WTC11 (cell line): ENCODE results near the gene PDZD11.

Experiments
- ELF4 ChIP-seq: sonication (generic); formaldehyde crosslinking; IDR thresholded peaks from 2 replicates; pipeline ENCODE4 v1.8.1; 2022; ENCODE audit warnings: low read depth, mild to moderate bottlenecking, moderate library complexity, missing genetic modification reagents
- FOXJ3 ChIP-seq: sonication (generic); formaldehyde crosslinking; IDR thresholded peaks from 2 replicates; pipeline ENCODE4 v1.9.0; 2021; ENCODE audit warnings: missing genetic modification reagents, mild to moderate bottlenecking, borderline replicate concordance
- NR3C1 ChIP-seq: sonication (generic); formaldehyde crosslinking; conservative IDR thresholded peaks from 2 replicates; pipeline ENCODE4 v1.8.1; 2023; ENCODE audit warnings: low read depth, mild to moderate bottlenecking, missing genetic modification reagents
- SMAD3 ChIP-seq: sonication (generic); formaldehyde crosslinking; IDR thresholded peaks from 2 replicates; pipeline ENCODE4 v1.8.0; 2022; ENCODE audit warnings: missing genetic modification reagents, mild to moderate bottlenecking, borderline replicate concordance
- ZNF317 ChIP-seq: sonication (generic); formaldehyde crosslinking; IDR thresholded peaks from 2 replicates; pipeline ENCODE4 v1.8.1; 2023; ENCODE audit warnings: low read depth, mild to moderate bottlenecking, moderate library complexity, missing genetic modification reagents, borderline replicate concordance
- ZNF416 ChIP-seq: fragments of 250-450 bp; sonication (Bioruptor Pico); IDR thresholded peaks from 2 replicates; pipeline ENCODE4 v1.9.0; 2021; ENCODE audit warnings: mild to moderate bottlenecking, inconsistent platforms
- ZNF423 ChIP-seq: fragments of 250-450 bp; sonication (Bioruptor Pico); IDR thresholded peaks from 2 replicates; pipeline ENCODE4 v2.1.2; 2022; ENCODE audit warnings: mild to moderate bottlenecking, moderate library complexity
- TF ChIP-seq, protein P1 (sequence below): sonication (generic); formaldehyde crosslinking; IDR thresholded peaks from 2 replicates; pipeline ENCODE4 v1.8.1; 2023; ENCODE audit warnings: mild to moderate bottlenecking, missing genetic modification reagents, borderline replicate concordance
- TF ChIP-seq, protein P2 (sequence below): fragments of 200-600 bp; IDR thresholded peaks from 2 replicates; pipeline ENCODE4 v1.8.0; 2022; ENCODE audit warnings: antibody characterized with exemption
- TF ChIP-seq, protein P3 (sequence below): sonication (generic); formaldehyde crosslinking; IDR thresholded peaks from 2 replicates; pipeline ENCODE4 v1.8.0; 2022; ENCODE audit warnings: mild to moderate bottlenecking, missing genetic modification reagents
- TF ChIP-seq, protein P4 (sequence below): sonication (generic); formaldehyde crosslinking; IDR thresholded peaks from 2 replicates; pipeline ENCODE4 v1.8.0; 2023; ENCODE audit warnings: missing genetic modification reagents

DNA sequence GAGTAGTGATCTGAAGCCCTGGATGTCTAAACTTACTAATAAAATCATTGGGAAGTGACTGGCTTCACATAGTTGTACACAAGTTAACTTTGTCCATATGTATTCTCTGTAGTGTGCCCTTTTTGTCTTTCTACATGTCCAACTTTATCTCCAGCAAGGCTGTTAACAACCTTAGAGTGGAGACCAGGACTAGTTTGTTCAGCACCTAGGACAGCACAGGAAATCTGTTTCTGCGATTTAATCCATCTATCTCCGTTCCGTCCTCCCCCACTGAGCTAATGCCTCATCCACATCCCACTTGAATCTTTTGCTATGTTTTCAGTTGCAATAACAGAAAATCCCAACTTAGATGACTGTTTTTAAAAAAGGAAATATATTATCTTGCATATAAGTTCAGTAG lies 24.9 kb downstream of the PDZD11 start:
- TF ChIP-seq, protein P1, sequence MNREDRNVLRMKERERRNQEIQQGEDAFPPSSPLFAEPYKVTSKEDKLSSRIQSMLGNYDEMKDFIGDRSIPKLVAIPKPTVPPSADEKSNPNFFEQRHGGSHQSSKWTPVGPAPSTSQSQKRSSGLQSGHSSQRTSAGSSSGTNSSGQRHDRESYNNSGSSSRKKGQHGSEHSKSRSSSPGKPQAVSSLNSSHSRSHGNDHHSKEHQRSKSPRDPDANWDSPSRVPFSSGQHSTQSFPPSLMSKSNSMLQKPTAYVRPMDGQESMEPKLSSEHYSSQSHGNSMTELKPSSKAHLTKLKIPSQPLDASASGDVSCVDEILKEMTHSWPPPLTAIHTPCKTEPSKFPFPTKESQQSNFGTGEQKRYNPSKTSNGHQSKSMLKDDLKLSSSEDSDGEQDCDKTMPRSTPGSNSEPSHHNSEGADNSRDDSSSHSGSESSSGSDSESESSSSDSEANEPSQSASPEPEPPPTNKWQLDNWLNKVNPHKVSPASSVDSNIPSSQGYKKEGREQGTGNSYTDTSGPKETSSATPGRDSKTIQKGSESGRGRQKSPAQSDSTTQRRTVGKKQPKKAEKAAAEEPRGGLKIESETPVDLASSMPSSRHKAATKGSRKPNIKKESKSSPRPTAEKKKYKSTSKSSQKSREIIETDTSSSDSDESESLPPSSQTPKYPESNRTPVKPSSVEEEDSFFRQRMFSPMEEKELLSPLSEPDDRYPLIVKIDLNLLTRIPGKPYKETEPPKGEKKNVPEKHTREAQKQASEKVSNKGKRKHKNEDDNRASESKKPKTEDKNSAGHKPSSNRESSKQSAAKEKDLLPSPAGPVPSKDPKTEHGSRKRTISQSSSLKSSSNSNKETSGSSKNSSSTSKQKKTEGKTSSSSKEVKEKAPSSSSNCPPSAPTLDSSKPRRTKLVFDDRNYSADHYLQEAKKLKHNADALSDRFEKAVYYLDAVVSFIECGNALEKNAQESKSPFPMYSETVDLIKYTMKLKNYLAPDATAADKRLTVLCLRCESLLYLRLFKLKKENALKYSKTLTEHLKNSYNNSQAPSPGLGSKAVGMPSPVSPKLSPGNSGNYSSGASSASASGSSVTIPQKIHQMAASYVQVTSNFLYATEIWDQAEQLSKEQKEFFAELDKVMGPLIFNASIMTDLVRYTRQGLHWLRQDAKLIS (CRISPR knock-in tag) = no peak
- TF ChIP-seq NR3C1 (CRISPR knock-in tag) = no peak
- TF ChIP-seq ZNF317 = no peak
- no peak for TF ChIP-seq SMAD3 (CRISPR knock-in tag)
- TF ChIP-seq FOXJ3 (CRISPR knock-in tag) = no peak
- TF ChIP-seq, protein P2, sequence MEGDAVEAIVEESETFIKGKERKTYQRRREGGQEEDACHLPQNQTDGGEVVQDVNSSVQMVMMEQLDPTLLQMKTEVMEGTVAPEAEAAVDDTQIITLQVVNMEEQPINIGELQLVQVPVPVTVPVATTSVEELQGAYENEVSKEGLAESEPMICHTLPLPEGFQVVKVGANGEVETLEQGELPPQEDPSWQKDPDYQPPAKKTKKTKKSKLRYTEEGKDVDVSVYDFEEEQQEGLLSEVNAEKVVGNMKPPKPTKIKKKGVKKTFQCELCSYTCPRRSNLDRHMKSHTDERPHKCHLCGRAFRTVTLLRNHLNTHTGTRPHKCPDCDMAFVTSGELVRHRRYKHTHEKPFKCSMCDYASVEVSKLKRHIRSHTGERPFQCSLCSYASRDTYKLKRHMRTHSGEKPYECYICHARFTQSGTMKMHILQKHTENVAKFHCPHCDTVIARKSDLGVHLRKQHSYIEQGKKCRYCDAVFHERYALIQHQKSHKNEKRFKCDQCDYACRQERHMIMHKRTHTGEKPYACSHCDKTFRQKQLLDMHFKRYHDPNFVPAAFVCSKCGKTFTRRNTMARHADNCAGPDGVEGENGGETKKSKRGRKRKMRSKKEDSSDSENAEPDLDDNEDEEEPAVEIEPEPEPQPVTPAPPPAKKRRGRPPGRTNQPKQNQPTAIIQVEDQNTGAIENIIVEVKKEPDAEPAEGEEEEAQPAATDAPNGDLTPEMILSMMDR = no peak
- TF ChIP-seq, protein P3, sequence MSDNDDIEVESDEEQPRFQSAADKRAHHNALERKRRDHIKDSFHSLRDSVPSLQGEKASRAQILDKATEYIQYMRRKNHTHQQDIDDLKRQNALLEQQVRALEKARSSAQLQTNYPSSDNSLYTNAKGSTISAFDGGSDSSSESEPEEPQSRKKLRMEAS (CRISPR knock-in tag) = no peak
- TF ChIP-seq ELF4 (CRISPR knock-in tag) = no peak
- TF ChIP-seq, protein P4, sequence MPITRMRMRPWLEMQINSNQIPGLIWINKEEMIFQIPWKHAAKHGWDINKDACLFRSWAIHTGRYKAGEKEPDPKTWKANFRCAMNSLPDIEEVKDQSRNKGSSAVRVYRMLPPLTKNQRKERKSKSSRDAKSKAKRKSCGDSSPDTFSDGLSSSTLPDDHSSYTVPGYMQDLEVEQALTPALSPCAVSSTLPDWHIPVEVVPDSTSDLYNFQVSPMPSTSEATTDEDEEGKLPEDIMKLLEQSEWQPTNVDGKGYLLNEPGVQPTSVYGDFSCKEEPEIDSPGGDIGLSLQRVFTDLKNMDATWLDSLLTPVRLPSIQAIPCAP (CRISPR knock-in tag) = no peak
- no peak for TF ChIP-seq ZNF423 (CRISPR knock-in tag)
- no peak for TF ChIP-seq ZNF416 (CRISPR knock-in tag)
